GM18499 (cell line): ENCODE measurements around the gene CTSA.
"Not testable (repeated sequence)": the region's sequence is repeated elsewhere in the genome, so short reads cannot be mapped to it uniquely, and the experiment has no call there.

Source experiments
- ATAC-seq: cut with Tn5 transposase; IDR thresholded peaks from one replicate; pipeline ENCODE4 v1.9.1; 2021; ENCODE audit warnings: moderate number of reproducible peaks; ENCODE audit not compliant: insufficient read depth, unreplicated experiment

The CTSA gene

GRCh38 chr20:45911486-45912343, 20.6 kb downstream of the CTSA start, which contains the start of gene PLTP:
PLTP (minus strand) TSS chr20:45912155; CDS start chr20:45911452, 703 bp downstream.
- ATAC-seq, result no peak

- ATAC-seq, result no peak
These were observed 21.2 kb downstream of the CTSA start for GRCh38 chr20:45912344-45912682.

GRCh38 chr20:45913116-45913515, 22.0 kb downstream of the CTSA start:
- no peak for ATAC-seq

- no peak for ATAC-seq
These were observed 26.6 kb downstream of the CTSA start for GRCh38 chr20:45917790-45918141.

DNA sequence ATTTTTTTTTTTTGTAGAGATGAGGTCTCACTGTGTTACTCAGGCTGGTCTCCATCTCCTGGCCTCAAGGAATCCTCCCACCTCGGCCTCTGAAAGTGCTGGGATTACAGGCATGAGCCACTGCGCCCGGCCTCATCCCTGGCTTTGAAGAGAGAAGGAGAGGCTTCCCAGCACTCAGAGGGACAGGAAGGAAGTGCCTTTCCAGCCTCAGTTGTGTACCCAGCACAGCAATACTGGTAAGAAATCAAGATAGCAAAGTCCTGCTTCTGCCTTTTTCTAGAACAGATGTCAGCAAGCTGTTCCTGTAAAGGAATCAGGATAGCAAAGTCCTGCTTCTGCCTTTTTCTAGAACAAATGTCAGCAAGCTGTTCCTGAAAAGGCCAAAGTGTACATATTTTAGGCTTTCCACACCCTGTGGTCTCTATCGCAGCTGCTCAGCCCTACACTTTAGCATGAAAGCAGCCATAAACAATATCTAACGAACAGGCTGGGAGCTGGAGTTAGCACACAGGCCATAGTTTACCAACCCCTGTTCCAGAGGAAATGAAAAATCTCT, 27.1 kb downstream of the CTSA start:
- no peak for ATAC-seq

DNA sequence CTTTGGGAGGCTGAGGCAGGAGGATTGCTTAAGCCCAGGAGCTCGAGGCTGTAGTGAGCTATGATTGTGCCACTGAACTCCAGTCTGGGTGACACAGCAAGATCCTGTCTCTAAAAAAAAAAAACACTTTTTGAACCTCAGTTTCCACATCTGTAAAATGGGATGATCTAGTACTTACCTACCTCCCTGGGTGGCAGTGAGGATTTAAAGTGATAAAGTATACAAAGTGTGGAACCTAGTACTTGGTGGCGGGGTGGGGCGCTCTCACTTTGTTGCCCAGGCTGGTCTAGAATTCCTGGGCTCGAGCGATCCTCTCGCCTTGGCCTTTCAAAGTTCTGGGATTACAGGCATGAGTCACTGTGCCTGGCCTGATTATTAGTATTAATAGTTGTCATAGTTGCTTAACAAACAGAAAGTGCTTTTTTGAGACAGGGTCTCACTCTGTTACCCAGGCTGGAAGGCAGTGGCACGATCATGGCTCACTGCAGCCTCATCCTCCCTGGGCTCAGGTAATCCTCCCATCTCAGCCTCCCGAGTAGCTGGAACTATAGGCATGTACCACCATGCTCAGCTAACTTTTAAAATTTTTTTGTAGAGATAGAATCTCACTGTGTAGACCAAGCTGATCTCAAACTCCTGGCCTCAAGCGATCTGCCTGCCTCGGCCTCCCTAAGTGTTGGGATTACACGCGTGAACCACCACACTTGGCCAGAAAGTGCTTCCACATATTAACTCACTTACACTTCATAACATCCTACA, 27.8 kb downstream of the CTSA start:
- ATAC-seq, result no peak

DNA sequence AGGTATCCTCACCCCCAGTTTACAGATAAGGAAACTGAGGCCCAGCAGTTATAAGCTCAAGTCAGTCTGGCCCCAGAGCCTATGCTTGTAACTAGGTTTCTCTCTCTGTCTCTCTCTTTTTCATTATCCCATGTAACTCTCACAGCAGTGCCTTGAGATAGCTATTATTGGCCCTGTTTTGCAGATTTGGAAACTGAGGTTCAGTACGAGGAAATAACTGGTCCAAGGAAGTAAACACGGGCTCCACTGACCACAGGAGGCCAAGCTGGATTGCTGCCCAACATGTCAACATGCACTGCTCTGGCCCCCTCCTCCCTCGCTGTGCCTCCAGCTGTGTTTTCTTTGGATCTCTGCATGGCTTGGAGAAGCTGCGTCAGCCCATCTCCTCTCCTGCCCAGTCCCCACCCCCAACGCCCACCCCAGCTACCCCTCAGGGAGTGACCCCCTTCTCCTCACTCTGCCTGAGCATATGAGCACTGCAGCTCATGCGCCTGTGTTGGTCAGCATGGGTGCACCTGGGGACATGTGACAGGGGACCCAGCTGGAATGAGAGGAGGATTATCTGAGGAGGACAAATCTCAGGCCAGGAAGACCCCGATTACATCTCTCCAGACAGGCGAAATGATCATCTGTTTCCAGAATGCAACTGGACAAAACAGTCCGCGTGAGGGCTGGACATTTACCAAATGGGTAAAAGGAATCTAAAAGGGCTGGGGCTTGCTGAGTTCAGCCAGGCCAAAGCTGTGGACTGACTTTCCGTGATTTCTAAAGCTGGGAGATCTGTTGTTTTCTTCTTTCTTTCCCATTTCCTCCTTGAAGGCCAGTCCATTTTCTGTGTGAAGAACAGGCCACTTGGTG, 28.6 kb downstream of the CTSA start:
- no peak for ATAC-seq

GRCh38 chr20:45920462-45921336, 29.6 kb downstream of the CTSA start:
- no peak for ATAC-seq

GRCh38 chr20:45921337-45922189, 30.4 kb downstream of the CTSA start:
- no peak for ATAC-seq

- no peak for ATAC-seq
These were observed 33.5 kb downstream of the CTSA start for GRCh38 chr20:45924391-45925261.

DNA sequence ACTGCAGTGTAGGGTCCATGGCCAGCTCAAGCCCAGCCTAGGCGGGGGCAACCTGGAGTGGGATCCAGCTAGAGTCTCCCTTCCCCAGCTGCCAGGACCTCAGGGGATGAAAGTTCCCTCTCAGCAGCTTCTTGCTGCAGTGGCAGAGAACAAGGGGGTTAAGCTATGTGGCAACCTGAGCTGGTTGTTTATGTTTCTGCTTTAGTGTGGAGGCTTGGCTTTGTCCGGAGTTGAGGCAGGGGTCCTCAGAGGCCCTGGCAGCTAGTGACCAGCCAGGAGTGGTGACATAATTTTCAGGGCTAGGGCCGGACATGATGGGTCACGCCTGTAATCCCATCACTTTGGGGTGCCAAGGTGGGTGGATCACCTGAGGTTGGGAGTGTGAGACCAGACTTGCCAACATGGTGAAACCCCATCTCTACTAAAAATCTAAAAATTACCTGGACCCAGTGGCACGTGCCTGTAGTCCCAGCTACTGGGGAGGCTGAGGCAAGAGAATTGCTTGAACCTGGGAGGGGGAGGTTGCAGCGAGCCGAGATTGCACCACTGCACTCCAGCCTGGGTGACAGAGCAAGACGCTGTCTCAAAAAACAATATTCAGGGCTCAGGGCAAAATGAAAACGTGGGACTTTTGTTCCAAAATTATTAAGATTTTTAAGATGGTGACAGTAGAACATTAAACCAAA, 34.8 kb downstream of the CTSA start:
- no peak for ATAC-seq

DNA sequence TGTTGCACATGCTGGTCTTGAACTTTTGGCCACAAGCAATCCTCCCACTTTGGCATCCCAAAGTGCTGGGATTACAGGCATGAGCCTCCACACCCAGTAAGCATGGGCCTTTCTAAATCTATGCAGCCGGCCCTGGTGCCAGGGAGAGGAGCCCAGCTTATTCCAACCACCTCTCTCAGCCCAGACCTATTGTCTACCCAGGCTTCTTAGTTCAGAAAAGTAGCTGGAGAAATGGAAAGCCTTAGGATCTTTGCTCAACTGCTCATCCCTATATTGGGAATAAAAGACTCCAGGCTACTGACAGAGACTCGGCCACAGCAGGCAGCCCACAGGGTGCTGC, 35.6 kb downstream of the CTSA start:
- no peak for ATAC-seq

DNA sequence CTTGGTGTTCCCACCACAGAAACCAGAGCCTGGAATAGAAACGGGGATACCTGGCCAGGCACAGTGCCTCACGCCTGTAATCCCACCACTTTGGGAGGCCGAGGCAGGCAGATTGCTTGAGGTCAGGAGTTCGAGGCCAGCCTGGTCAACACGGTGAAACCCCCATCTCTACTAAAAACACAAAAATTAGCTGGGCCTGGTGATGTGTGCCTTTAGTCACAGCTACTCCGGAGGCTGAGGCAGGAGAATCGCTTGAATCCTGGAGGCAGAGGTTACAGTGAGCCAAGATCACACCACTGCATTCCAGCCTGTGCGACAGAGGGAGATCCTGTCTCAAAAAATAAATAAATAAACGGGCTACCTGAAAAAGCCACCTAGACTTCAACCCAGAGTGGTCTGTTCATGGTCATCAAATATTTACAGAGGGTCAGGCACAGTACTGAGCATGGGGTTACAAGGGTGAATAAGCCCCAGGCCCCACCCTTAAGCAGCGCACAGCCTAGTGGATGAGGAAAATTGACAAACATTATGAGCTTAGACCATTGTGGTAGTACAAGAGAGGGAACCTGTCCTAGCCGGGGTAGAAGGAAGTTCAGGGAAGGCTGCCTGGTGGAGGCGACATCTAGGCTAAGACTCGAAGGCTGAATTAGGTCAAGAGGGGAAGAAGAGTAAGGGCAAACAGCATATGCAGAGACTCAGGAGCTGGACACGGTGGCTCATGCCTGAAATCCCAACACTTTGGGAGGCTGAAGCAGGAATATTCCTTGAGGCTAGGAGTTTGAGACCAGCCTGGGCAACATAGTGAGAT, 36.1 kb downstream of the CTSA start:
- no peak for ATAC-seq

DNA sequence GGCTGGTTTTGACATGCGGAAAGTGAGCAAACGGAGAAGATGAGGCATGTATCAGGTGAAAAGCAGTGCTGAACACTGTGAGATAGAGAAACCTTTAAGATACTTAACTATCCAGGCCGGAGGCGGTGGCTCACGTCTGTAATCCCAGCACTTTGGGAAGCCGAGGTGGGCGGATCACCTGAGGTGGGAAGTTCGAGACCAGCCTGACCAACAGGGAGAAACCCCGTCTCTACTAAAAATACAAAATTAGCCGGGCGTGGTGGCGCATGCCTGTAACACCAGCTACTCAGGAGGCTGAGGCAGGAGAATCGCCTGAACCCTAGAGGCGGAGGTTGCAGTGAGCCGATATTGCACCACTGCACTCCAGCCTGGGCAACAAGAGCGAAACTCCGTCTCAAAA, 40.5 kb downstream of the CTSA start:
- ATAC-seq, result not testable (repeated sequence)

DNA sequence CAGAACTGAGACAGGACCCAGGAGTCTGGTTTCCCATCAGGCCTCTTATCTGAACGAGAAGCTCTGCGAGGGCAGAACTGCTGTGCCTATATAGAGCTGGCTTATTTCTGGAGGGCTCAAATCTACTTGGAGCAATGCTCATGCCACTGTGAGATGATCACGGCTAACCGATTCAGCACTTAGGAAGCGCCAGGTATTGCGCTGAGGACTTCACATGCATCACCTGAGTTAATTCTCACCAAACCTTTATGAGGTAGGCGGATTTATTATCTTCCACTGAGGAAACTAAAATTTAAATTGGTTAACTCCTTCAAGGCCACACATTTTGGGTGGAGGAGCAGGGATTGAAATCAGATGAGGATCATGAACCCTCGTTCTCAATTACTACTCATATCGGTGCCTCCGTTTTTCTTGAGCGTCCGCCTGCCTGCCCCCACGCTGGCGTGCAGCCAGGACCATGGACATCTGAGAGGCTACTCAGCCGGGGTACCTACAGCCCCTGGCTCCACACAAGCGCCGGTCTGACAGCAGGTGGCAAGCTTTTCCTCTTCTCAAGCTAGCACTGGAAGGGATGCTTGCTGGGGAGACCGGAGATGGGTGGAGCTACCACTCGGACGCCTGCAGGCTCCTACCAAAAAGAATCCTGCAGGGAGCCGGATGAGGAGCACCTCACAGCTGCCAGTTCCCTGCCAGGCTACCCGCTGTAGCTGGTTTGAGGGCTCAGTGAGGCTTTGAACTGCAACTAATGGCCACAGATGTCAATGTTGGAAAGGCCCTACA, 42.3 kb downstream of the CTSA start:
- ATAC-seq, result no peak
